Subcutaneous adipose tissue (tissue), 4 donors: Measurements from ENCODE around the gene GRIK1. TPM values are rescaled to one million over a fixed set of nuclear protein-coding genes. Genes with fewer than 3 reads are reported as not detected.

Experiments
- CTCF ChIP-seq: fragments of 450-650 bp; IDR thresholded peaks from one replicate; pipeline ENCODE4 v1.5.1; 2016; ENCODE audit warnings: low read depth, mild to moderate bottlenecking, control low read depth, antibody characterized with exemption, moderate library complexity
- total RNA-seq, 4 donors: library from RNA; depleted of rRNA; stranded (reverse); fragments of >200 nt; gene quantifications; one replicate each; pipeline ENCODE4 v1.1.0, GENCODE V29; 2016

GRIK1 gene
- total RNA-seq, 4 donors from 2014 or later, result 0.17 TPM; not detected in 3

- no peak for TF ChIP-seq CTCF
Measured at GRCh38 chr21:29529139-29529538, 410.7 kb downstream of the GRIK1 start.

- TF ChIP-seq CTCF, result no peak
Measured at GRCh38 chr21:29526545-29526944, 413.3 kb downstream of the GRIK1 start.

GRCh38 chr21:29524055-29524454, 415.7 kb downstream of the GRIK1 start:
- TF ChIP-seq CTCF, result no peak

- no peak for TF ChIP-seq CTCF
Measured at GRCh38 chr21:29523646-29524045, 416.1 kb downstream of the GRIK1 start.

- no peak for TF ChIP-seq CTCF
Measured at GRCh38 chr21:29521872-29522271, 417.9 kb downstream of the GRIK1 start.

GRCh38 chr21:29520171-29520570, 419.6 kb downstream of the GRIK1 start:
- TF ChIP-seq CTCF, result no peak

- TF ChIP-seq CTCF, result no peak
Measured at GRCh38 chr21:29514652-29515247, 425.0 kb downstream of the GRIK1 start.
